Measurements from ENCODE around the gene CASZ1.

DNA sequence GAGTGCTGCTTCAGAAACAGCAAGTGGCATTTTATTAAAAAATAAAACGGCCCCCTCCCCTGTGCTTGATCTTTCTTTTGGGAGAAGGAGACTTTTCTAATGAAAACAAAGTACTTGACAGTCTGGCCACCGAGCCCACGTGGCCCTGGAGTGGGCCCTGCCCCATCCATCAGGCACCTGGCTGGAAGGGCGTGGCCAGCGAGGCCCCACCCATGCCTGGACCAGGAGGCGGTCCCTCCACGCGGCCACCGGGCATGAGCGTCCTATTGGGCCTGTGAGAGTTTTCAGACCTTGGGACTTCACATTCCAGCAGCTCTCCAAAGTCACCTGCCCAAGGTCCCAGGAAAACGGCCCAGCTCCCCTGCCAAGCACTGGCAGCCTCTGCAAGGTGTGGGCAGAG is 144.7 kb downstream of the CASZ1 start:
- TF ChIP-seq, protein P1, sequence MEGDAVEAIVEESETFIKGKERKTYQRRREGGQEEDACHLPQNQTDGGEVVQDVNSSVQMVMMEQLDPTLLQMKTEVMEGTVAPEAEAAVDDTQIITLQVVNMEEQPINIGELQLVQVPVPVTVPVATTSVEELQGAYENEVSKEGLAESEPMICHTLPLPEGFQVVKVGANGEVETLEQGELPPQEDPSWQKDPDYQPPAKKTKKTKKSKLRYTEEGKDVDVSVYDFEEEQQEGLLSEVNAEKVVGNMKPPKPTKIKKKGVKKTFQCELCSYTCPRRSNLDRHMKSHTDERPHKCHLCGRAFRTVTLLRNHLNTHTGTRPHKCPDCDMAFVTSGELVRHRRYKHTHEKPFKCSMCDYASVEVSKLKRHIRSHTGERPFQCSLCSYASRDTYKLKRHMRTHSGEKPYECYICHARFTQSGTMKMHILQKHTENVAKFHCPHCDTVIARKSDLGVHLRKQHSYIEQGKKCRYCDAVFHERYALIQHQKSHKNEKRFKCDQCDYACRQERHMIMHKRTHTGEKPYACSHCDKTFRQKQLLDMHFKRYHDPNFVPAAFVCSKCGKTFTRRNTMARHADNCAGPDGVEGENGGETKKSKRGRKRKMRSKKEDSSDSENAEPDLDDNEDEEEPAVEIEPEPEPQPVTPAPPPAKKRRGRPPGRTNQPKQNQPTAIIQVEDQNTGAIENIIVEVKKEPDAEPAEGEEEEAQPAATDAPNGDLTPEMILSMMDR (IDR thresholded peaks at IDR 0.05; ENCODE audit: poor library complexity): no peak
- TF ChIP-seq EZH2 (IDR thresholded peaks at IDR 0.05; ENCODE audit: borderline replicate concordance): no peak

Data from hepatocyte (in vitro differentiated cells).